HepG2 (cell line): ENCODE data around the gene ANO9. TPM values are rescaled to one million over a fixed set of nuclear protein-coding genes. Genes with fewer than 3 reads are reported as not detected.

Experiments used
- ATF7 ChIP-seq, 2 experiments: fragments of 450-650 bp in 1 of 2; sonication (generic) in 1 of 2; formaldehyde crosslinking in 1 of 2; IDR thresholded peaks; 2 replicates each; pipeline versions ENCODE4 v1.4.0 to v1.6.1; 2016 to 2020; ENCODE audit warnings: antibody characterized with exemption in 1 of 2, mild to moderate bottlenecking in 1 of 2, missing genetic modification reagents in 1 of 2
- CEBPB ChIP-seq: IDR thresholded peaks from 2 replicates; pipeline ENCODE4 v1.6.1; 2011; ENCODE audit warnings: low read depth, low read length, improper control_type of control experiment, borderline replicate concordance
- PRPF4 ChIP-seq: fragments of 200-400 bp; formaldehyde crosslinking; IDR thresholded peaks from 2 replicates; pipeline ENCODE4 v1.6.1; 2016; ENCODE audit warnings: low read length, low read depth; ENCODE audit not compliant: poor library complexity, severe bottlenecking
- PTBP1 ChIP-seq: fragments of 200-400 bp; formaldehyde crosslinking; IDR thresholded peaks from 2 replicates; pipeline ENCODE4 v1.6.1; 2018; ENCODE audit warnings: low read length, low read depth; ENCODE audit not compliant: poor library complexity, severe bottlenecking
- TBL1XR1 ChIP-seq: fragments of 150-350 bp; IDR thresholded peaks from 2 replicates; pipeline ENCODE4 v1.6.1; 2014; ENCODE audit warnings: borderline replicate concordance, low read length; ENCODE audit not compliant: partially characterized antibody
- TRIM24 ChIP-seq: sonication (generic); formaldehyde crosslinking; IDR thresholded peaks from 2 replicates; pipeline ENCODE4 v1.8.0; 2022; ENCODE audit warnings: mild to moderate bottlenecking, missing genetic modification reagents
- XBP1 ChIP-seq: sonication (generic); formaldehyde crosslinking; IDR thresholded peaks from 2 replicates; pipeline ENCODE4 v1.5.0; 2020; ENCODE audit warnings: missing genetic modification reagents
- ZFP36L1 ChIP-seq: sonication (generic); formaldehyde crosslinking; IDR thresholded peaks from 2 replicates; pipeline ENCODE4 v1.8.0; 2022; ENCODE audit warnings: mild to moderate bottlenecking, missing genetic modification reagents, moderate library complexity
- ZFP36L2 ChIP-seq: sonication (generic); formaldehyde crosslinking; IDR thresholded peaks from 2 replicates; pipeline ENCODE4 v1.4.0; 2020; ENCODE audit warnings: missing genetic modification reagents
- ZNF33A ChIP-seq: sonication (generic); formaldehyde crosslinking; IDR thresholded peaks from 2 replicates; pipeline ENCODE4 v1.5.1; 2020; ENCODE audit warnings: missing genetic modification reagents, mild to moderate bottlenecking, moderate library complexity, borderline replicate concordance
- ZNF552 ChIP-seq: sonication (generic); formaldehyde crosslinking; IDR thresholded peaks from 2 replicates; pipeline ENCODE4 v1.9.0; 2022; ENCODE audit warnings: missing genetic modification reagents, mild to moderate bottlenecking, borderline replicate concordance
- ZNF746 ChIP-seq: sonication (generic); formaldehyde crosslinking; IDR thresholded peaks from 2 replicates; pipeline ENCODE4 v1.8.0; 2022; ENCODE audit warnings: mild to moderate bottlenecking, missing genetic modification reagents
- polyA plus RNA-seq, 8 experiments: library from polyadenylated mRNA; depleted of rRNA in 3 of 8; stranded (reverse) in 7 of 8; unstranded in 1 of 8; fragments of >200 nt; fragmentation: Illumina TruSeq in 4 of 8; extraction: Trizol in 4 of 8; gene quantifications; 2 replicates each; pipeline versions ENCODE4 v1.2.1 to v1.2.3, GENCODE V29; 2011 to 2016; ENCODE audit warnings: low read depth in 4 of 8, missing spikeins in 1 of 8, mixed read lengths in 1 of 8; ENCODE audit not compliant: insufficient read depth in 1 of 8
- total RNA-seq, 5 experiments: library from RNA; depleted of rRNA; stranded (reverse); fragments of >200 nt; fragmentation: Illumina TruSeq; extraction: Trizol; gene quantifications; 2 replicates each; pipeline ENCODE4 v1.2.3, GENCODE V29; 2016; ENCODE audit warnings: low read depth in 1 of 5
- TF ChIP-seq, protein P1 (sequence below): sonication (generic); formaldehyde crosslinking; IDR thresholded peaks from 2 replicates; pipeline ENCODE4 v1.4.0; 2020; ENCODE audit warnings: missing genetic modification reagents, borderline replicate concordance
- TF ChIP-seq, protein P2 (sequence below): IDR thresholded peaks from 2 replicates; pipeline ENCODE4 v1.4.0; 2020; ENCODE audit warnings: mild to moderate bottlenecking, missing genetic modification reagents
- TF ChIP-seq, protein P3 (sequence below), 2 experiments: IDR thresholded peaks; 2 replicates each; pipeline ENCODE4 v1.6.1; 2011 to 2012; ENCODE audit warnings: low read length in 2 of 2, borderline replicate concordance in 1 of 2, low read depth in 1 of 2, mild to moderate bottlenecking in 1 of 2, moderate library complexity in 1 of 2
- TF ChIP-seq, protein P4 (sequence below): sonication (generic); formaldehyde crosslinking; conservative IDR thresholded peaks from 2 replicates; pipeline ENCODE4 v1.8.0; 2022; ENCODE audit warnings: missing genetic modification reagents

Gene ANO9
- total and polyA plus RNA-seq, 2 of the 13 experiments (the other 11 are each of a cell fraction or from before 2014, with no cell fraction given) = 8.9 to 14.3 TPM

DNA sequence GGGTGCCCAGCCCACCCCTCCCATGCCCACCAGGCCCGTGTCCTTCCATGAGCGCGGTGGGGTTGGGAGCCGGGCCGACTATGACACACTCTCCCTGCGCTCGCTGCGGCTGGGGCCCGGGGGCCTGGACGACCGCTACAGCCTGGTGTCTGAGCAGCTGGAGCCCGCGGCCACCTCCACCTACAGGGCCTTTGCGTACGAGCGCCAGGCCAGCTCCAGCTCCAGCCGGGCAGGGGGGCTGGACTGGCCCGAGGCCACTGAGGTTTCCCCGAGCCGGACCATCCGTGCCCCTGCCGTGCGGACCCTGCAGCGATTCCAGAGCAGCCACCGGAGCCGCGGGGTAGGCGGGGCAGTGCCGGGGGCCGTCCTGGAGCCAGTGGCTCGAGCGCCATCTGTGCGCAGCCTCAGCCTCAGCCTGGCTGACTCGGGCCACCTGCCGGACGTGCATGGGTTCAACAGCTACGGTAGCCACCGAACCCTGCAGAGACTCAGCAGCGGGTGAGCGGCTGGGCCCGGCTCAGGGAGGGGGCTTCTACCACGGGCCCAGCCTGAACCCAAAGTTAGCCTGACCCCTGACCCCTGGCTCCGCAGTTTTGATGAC, 44.8 kb downstream of the ANO9 start (continued):
- TF ChIP-seq, protein P1, sequence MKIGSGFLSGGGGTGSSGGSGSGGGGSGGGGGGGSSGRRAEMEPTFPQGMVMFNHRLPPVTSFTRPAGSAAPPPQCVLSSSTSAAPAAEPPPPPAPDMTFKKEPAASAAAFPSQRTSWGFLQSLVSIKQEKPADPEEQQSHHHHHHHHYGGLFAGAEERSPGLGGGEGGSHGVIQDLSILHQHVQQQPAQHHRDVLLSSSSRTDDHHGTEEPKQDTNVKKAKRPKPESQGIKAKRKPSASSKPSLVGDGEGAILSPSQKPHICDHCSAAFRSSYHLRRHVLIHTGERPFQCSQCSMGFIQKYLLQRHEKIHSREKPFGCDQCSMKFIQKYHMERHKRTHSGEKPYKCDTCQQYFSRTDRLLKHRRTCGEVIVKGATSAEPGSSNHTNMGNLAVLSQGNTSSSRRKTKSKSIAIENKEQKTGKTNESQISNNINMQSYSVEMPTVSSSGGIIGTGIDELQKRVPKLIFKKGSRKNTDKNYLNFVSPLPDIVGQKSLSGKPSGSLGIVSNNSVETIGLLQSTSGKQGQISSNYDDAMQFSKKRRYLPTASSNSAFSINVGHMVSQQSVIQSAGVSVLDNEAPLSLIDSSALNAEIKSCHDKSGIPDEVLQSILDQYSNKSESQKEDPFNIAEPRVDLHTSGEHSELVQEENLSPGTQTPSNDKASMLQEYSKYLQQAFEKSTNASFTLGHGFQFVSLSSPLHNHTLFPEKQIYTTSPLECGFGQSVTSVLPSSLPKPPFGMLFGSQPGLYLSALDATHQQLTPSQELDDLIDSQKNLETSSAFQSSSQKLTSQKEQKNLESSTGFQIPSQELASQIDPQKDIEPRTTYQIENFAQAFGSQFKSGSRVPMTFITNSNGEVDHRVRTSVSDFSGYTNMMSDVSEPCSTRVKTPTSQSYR (CRISPR knock-in tag) = 0 out of 2 replicates have a peak, but pooled peaks have one; percentile 26
- no peak for TF ChIP-seq TRIM24 (CRISPR knock-in tag)
- no peak for TF ChIP-seq ATF7 (IDR thresholded peaks at IDR 0.05)
- TF ChIP-seq ATF7 (CRISPR knock-in tag; IDR thresholded peaks at IDR 0.05) = no peak
- TF ChIP-seq, protein P2, sequence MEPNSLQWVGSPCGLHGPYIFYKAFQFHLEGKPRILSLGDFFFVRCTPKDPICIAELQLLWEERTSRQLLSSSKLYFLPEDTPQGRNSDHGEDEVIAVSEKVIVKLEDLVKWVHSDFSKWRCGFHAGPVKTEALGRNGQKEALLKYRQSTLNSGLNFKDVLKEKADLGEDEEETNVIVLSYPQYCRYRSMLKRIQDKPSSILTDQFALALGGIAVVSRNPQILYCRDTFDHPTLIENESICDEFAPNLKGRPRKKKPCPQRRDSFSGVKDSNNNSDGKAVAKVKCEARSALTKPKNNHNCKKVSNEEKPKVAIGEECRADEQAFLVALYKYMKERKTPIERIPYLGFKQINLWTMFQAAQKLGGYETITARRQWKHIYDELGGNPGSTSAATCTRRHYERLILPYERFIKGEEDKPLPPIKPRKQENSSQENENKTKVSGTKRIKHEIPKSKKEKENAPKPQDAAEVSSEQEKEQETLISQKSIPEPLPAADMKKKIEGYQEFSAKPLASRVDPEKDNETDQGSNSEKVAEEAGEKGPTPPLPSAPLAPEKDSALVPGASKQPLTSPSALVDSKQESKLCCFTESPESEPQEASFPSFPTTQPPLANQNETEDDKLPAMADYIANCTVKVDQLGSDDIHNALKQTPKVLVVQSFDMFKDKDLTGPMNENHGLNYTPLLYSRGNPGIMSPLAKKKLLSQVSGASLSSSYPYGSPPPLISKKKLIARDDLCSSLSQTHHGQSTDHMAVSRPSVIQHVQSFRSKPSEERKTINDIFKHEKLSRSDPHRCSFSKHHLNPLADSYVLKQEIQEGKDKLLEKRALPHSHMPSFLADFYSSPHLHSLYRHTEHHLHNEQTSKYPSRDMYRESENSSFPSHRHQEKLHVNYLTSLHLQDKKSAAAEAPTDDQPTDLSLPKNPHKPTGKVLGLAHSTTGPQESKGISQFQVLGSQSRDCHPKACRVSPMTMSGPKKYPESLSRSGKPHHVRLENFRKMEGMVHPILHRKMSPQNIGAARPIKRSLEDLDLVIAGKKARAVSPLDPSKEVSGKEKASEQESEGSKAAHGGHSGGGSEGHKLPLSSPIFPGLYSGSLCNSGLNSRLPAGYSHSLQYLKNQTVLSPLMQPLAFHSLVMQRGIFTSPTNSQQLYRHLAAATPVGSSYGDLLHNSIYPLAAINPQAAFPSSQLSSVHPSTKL (CRISPR knock-in tag) = peak; percentile 33; the same call in 1 of the 2 replicates
- no peak for TF ChIP-seq ZNF33A (CRISPR knock-in tag)
- TF ChIP-seq PRPF4 = no peak
- no peak for TF ChIP-seq ZFP36L1
- TF ChIP-seq ZNF552 (CRISPR knock-in tag) = peak; percentile 76; the same call in 1 of the 2 replicates
- TF ChIP-seq XBP1 (CRISPR knock-in tag) = no peak
- TF ChIP-seq TBL1XR1 = no peak
- TF ChIP-seq, protein P3, sequence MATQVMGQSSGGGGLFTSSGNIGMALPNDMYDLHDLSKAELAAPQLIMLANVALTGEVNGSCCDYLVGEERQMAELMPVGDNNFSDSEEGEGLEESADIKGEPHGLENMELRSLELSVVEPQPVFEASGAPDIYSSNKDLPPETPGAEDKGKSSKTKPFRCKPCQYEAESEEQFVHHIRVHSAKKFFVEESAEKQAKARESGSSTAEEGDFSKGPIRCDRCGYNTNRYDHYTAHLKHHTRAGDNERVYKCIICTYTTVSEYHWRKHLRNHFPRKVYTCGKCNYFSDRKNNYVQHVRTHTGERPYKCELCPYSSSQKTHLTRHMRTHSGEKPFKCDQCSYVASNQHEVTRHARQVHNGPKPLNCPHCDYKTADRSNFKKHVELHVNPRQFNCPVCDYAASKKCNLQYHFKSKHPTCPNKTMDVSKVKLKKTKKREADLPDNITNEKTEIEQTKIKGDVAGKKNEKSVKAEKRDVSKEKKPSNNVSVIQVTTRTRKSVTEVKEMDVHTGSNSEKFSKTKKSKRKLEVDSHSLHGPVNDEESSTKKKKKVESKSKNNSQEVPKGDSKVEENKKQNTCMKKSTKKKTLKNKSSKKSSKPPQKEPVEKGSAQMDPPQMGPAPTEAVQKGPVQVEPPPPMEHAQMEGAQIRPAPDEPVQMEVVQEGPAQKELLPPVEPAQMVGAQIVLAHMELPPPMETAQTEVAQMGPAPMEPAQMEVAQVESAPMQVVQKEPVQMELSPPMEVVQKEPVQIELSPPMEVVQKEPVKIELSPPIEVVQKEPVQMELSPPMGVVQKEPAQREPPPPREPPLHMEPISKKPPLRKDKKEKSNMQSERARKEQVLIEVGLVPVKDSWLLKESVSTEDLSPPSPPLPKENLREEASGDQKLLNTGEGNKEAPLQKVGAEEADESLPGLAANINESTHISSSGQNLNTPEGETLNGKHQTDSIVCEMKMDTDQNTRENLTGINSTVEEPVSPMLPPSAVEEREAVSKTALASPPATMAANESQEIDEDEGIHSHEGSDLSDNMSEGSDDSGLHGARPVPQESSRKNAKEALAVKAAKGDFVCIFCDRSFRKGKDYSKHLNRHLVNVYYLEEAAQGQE (IDR thresholded peaks at IDR 0.05; ENCODE audit: borderline replicate concordance in 1 of 2, low read depth in 1 of 2, low read length in 2 of 2) = no peak
- TF ChIP-seq, protein P4, sequence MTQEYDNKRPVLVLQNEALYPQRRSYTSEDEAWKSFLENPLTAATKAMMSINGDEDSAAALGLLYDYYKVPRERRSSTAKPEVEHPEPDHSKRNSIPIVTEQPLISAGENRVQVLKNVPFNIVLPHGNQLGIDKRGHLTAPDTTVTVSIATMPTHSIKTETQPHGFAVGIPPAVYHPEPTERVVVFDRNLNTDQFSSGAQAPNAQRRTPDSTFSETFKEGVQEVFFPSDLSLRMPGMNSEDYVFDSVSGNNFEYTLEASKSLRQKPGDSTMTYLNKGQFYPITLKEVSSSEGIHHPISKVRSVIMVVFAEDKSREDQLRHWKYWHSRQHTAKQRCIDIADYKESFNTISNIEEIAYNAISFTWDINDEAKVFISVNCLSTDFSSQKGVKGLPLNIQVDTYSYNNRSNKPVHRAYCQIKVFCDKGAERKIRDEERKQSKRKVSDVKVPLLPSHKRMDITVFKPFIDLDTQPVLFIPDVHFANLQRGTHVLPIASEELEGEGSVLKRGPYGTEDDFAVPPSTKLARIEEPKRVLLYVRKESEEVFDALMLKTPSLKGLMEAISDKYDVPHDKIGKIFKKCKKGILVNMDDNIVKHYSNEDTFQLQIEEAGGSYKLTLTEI (CRISPR knock-in tag) = no peak
- no peak for TF ChIP-seq CEBPB
- no peak for TF ChIP-seq PTBP1
- TF ChIP-seq ZNF746 (CRISPR knock-in tag) = 0 out of 2 replicates have a peak, but pooled peaks have one; percentile 33
- no peak for TF ChIP-seq ZFP36L2 (CRISPR knock-in tag)
